ENCODE measurements around the gene SASS6.
"Not testable (repeated sequence)": the region's sequence is repeated elsewhere in the genome, so short reads cannot be mapped to it uniquely, and the experiment has no call there.

SASS6 gene

GRCh38 chr1:100101564-100101963 is 31.2 kb downstream of the SASS6 start:
- no peak for DNase-seq (ENCODE audit: low spot score)

DNA sequence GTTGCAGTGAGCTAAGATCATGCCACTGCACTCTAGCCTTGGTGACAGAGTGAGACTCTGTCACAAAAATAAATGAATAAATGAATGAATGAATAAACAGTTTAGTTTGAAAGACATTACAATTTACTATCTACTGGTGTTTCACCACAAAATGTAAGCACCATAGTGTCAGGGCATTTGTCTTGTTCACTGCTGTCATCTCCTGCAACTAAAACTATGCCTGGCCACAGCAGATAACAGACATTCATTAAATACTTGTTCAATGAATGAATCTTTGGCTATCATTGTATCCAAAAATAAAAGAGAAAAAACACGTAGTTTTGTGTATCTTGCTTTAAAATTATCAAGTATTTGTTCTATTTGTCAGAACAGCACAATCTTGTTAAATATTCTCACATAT is 32.5 kb downstream of the SASS6 start:
- no peak for DNase-seq (ENCODE audit: low spot score)

DNA sequence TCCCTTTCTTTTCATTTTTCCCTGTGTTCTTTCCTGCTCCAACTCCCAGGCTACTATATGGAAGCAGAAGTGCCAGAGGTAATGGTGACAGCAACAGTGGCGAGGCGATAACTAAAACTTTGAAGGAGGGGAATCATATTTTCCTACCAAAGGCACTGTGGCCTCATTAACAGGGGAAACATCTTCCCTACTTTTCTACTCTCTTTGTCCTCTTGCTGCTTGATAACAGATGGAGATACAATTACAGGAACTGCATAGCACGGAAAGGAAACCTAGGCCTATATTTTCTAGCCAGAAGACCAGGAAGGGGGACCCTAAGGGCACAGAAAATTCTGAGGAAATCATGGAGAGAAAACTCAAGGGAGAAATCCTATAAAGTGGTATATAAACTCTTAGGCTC is 42.3 kb downstream of the SASS6 start:
- DNase-seq (ENCODE audit: low spot score): no peak

DNA sequence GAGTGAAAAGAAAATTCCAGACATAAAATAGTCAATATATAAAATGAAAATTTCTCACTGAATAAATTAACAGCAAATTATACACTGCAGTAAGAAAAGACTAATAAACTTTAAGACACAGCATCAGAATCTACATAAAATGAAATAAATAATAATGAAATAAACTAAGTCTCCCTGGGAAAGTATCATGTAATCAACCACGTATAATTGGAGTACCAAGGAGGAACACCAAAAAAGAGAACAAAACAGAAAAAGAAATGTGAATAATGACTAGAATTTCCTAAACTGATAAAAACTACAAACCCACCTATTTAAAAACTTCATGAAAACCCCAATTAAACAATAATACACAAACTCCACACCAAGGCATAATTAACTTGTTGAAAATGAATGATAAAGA is 43.6 kb downstream of the SASS6 start:
- DNase-seq (ENCODE audit: low spot score): no peak

DNA sequence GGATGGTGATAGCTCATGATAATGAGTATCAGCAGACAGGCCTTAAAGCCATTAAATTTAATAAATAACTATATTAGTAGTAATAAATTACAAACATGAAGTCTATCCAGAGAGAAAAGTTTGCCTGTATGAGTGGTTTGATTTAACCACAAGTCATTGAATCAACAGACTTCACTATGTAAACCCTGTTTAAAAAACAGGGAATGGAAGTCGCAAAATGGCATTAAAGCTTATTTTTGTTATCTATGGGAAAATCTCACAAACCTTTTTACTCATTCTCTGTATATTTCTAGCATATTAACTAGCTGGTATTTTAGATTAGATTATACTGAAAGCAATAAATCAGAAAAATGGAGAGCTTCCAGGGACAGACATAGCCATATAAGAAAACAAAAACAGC is 45.3 kb downstream of the SASS6 start:
- DNase-seq (ENCODE audit: low spot score): no peak

GRCh38 chr1:100080331-100080730 is 52.4 kb downstream of the SASS6 start:
- no peak for DNase-seq (ENCODE audit: low spot score)

GRCh38 chr1:100077531-100077930 is 55.2 kb downstream of the SASS6 start:
- no peak for DNase-seq (ENCODE audit: low spot score)

DNA sequence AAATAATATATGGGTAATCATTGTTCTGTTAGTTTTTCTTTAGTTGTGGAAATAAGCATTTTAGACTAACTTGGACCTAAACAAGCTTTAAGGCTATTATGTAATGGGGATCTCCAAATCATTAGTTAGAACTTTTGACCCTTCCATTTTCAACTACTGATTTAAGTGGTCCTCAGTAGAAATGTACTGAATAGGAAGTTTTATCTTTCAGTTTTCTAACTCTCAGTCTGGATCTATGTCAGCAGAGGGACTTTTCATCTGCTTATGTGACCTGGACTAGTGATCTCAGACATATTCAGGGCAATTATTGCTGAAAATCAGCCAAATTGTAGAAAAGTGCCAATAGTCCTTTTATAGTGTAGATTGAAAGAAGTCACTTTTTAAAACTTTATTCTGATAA is 56.0 kb downstream of the SASS6 start:
- DNase-seq (ENCODE audit: low spot score): no peak

- no peak for DNase-seq (ENCODE audit: low spot score)
These were observed 56.4 kb downstream of the SASS6 start for GRCh38 chr1:100076319-100076718.

GRCh38 chr1:100075773-100076172 is 57.0 kb downstream of the SASS6 start:
- DNase-seq (ENCODE audit: low spot score): no peak

DNA sequence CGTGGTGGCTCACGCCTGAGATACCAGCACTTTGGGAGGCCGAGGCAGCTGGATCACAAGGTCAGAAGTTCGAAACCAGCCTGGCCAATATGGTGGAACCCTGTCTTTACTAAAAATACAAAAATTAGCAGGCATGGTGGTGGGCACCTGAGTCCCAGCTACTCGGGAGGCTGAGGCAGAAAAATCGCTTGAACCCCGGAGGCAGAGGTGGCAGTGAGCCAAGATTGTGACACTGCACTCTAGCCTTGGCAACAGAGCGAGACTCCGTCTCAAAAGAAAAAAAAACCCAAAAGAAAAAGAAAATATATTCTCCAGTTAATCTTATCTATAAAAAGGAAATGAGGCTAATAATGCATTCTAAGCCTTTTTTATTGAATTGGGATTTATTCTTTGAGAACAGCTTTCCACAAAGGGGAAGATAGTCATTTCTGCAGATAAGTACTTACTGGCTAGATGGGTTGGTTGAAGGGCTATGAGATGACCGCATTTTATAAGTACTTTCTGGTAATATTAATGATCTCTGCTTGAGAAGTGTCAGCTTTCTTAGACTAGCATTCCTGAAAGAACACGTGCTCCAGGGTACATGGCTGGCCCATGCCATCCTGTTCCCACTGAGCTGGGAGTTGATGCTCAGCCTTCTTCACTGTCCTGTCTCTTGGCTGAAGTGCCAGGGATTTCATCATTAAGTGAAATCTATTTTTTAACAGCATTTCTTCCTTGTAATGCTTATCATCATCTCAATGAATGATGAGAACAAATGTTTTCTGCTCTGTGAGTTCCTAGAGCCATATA is 57.9 kb downstream of the SASS6 start:
- no peak for DNase-seq (ENCODE audit: low spot score)

DNA sequence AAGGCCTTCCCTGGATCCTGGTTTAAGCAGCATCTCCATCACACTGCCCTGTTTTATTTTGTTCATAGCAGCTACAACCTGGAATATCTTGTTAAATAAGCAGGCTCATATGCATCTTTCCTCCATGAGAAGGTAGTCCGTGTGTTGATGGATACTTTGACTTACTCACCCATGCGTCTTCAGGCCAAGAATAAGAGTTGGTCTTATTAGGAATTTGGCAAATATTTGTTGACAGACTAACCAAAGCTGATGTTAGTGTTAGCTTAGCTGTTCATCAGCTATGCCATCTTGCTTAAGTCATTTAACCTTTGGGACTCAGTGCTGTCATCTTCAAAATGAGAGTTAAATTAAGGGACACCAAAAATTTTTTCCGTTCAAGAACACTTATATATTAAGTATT is 59.2 kb downstream of the SASS6 start:
- DNase-seq (ENCODE audit: low spot score): no peak

- no peak for DNase-seq (ENCODE audit: low spot score)
These were observed 62.4 kb downstream of the SASS6 start for GRCh38 chr1:100070201-100070939.

GRCh38 chr1:100065969-100066227 is 66.8 kb downstream of the SASS6 start:
- no peak for DNase-seq (ENCODE audit: low spot score)

DNA sequence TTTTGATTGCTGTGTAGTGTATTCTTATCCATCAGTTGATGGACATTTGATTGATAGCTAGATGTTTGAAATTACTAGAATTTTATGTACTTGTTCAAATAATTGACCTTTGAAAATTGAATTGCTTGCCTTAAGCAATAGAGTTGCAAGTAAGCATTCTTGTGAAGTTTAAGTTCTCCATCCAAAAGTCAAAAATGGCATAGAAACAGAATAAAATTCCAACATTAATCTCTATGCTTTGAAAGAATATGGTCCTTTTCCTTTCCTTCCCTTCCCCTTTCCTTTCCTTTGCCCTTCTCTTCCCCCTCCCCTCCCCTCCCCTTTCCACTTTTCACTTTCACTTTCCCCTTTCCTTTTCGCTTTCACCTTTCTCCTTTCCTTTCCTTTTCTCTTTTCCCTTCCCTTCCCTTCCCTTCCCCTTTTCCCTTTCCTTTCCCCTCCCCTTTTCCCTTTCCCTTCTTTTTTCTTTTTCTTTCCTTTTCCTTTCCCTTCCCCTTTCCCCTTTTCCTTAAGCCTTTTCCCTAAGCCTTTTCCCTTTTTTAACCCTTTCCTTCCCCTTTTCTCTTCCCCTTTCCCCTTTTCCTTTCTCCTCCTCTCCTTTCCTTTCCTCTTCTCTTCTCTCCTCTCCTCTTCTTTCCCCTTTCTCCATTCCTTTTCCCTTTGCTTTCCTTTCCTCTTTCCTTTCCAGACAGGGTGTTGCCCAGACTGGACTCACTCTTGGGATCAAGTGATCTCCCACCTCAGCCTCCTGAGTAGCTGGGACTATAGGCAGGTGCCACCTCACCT is 67.4 kb downstream of the SASS6 start:
- no peak for DNase-seq (ENCODE audit: low spot score)

DNA sequence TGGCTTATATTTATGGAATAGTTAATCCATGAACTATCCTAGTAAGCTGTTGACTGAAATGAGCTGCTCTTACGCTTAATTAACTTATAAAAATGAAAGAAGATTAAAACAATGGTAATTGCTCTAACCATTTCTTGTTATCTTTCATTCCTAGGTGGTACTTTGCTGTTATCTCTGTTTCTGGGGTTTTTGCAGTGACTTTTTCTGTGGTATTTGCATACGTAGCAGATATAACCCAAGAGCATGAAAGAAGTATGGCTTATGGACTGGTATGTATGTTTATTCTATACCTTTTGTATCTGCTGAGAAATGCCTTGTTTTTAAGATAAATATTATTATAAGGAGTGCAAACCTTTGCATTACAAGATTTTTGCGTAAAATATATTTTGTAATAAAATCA is 71.0 kb downstream of the SASS6 start:
- no peak for DNase-seq (ENCODE audit: low spot score)

- DNase-seq (ENCODE audit: low spot score): no peak
These were observed 79.0 kb downstream of the SASS6 start for GRCh38 chr1:100053727-100054126.

DNA sequence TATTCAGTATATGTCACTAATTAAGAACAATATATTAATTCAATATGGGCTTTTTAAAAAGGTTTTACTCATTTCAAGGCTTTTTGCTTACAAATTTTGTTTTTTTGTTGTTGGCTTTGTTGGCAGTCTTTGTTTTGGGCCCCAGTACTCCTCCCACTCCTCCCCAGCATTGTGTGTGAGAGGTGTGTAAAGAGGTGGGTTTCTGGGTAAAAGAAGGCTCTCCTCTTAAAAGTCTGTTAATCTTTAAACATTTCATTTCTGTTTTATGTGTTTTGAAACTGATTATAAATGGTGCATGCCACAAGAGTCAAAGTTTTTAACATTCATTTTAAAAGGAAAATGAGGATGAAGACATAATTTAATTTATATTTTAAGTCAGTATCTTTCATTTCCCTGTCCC is 79.6 kb downstream of the SASS6 start:
- no peak for DNase-seq (ENCODE audit: low spot score)

DNA sequence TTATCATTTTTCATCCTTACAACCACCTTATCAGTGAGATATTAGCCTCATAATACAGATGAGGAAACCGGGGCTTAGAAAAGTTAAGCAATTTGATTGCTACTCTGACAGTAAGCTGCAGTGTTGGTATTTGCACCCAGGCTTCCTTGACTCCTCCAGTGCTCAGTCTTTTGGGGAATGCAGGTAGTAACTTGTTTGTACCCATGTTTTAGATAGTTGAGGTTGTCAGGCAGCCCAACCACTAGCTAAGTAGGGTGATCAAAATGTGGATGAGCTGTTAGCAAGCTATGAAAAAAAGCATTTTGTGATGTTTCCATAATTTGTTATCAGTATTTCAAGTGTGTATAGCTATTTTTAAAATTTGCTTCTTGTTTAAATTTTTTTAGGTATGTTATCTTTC is 80.8 kb downstream of the SASS6 start:
- no peak for DNase-seq (ENCODE audit: low spot score)

GRCh38 chr1:100051401-100051800 is 81.3 kb downstream of the SASS6 start:
- no peak for DNase-seq (ENCODE audit: low spot score)

GRCh38 chr1:100050139-100050538 is 82.6 kb downstream of the SASS6 start:
- no peak for DNase-seq (ENCODE audit: low spot score)

GRCh38 chr1:100047235-100047708 is 85.5 kb downstream of the SASS6 start:
- not testable (repeated sequence) for DNase-seq (ENCODE audit: low spot score)

DNA sequence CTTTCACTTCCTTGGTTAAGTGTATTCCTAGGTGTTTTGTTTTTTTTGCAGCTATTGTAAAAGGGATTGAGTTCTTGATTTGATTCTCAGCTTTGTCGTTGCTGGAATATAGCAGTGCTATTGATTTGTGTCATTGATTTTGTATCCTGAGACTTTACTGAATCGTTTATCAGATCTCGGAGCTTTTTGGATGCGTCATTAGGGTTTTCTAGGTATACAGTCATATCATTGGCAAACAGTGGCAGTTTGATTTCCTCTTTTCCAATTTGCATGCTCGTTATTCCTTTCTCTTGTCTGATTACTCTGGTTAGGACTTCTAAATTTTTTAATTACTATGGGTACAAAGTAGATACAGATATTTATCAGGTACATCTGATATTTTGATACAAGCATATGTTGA is 87.5 kb downstream of the SASS6 start:
- DNase-seq (ENCODE audit: low spot score): no peak

Measured in CD4-positive, alpha-beta T cell treated with Interleukin-15 for 4 hours (primary cell).